Measurements from ENCODE around the gene ZNF653.
"Not testable (repeated sequence)": the region's sequence is repeated elsewhere in the genome, so short reads cannot be mapped to it uniquely, and the experiment has no call there.

ZNF653 gene

DNA sequence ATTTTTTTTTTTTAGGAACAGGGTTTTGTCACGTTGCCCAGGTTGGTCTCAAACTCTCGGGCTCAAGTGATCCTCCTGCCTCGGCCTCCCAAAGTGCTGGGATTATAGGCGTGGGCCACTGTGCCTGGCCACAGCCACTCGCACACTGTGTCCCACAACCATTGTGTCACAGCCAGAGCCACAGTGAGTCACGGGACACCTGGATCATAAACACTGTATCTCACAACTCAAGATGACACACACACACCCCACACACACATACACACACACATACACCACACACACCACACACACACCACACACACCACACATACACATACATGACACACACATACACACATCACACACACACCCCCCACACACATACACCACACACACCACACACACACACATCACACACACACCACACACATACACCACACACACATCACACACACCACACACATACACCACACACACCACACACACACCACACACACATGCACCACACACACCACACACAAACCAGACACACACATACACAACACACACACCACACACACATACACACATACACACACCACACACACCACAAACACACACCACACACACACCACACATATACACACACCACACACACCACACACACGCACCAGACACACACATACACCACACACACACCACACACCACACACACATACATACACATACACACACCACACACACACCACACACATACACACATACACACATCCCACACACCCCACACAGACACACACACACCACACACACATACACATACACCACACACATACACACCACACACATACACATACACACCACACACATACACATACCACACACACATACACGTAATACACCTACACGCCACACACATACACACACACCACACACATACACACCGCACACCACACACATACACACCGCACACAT is 41.0 kb downstream of the ZNF653 start:
- no peak overlapping the region for H3K4me3 ChIP-seq (ENCODE audit: extremely low read depth, insufficient read depth, low read length, poor library complexity, severe bottlenecking)
- no peaks in the 10 kb centered on the region for H3K9me3 ChIP-seq (ENCODE audit: control insufficient read depth, low read length)
- 84% methylated on average over 8 to 11 of the region's 11 CpGs for WGBS, 2 experiments (ENCODE audit: insufficient coverage in 2 of 2)
- no peak overlapping the region for H3K27ac ChIP-seq (ENCODE audit: low read depth, low read length, severe bottlenecking)
- H3K36me3 ChIP-seq (ENCODE audit: control insufficient read depth, insufficient read depth, low read length): no peaks in the 10 kb centered on the region
- no peaks in the 10 kb centered on the region for H3K4me1 ChIP-seq (ENCODE audit: control insufficient read depth, insufficient read depth, low read length, poor library complexity, severe bottlenecking)

DNA sequence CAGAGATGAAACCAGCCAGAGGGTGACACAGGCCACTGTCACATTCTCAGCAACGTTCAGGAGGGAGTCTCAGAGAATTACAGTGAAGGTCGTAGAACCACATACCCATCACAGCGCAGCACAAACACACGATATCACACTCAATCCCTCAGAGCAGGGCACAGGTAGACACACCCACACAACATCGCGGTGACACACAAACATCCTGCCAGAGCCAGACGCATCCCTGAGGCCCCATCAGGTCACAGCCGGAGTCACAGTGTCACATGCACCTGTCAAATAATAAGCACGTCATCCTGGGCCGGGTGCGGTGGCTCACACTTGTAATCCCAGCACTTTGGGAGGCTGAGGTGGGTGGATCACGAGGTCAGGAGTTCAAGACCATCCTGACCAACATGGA is 42.2 kb downstream of the ZNF653 start:
- Histone ChIP-seq H3K27ac (ENCODE audit: low read depth, low read length, severe bottlenecking) (no peak overlapping the region), H3K36me3 (ENCODE audit: control insufficient read depth, insufficient read depth, low read length) (no peaks in the 10 kb centered on the region), H3K4me3 (ENCODE audit: extremely low read depth, insufficient read depth, low read length, poor library complexity, severe bottlenecking) (no peak overlapping the region), H3K9me3 (ENCODE audit: control insufficient read depth, low read length) (no peaks in the 10 kb centered on the region), H3K4me1 (ENCODE audit: control insufficient read depth, insufficient read depth, low read length, poor library complexity, severe bottlenecking) (no peaks in the 10 kb centered on the region)
- 86 to 91% methylated on average over 11 to 12 of the region's 12 CpGs for WGBS, 2 experiments (ENCODE audit: insufficient coverage in 2 of 2)

GRCh38 chr19:11461453-11461852 is 44.2 kb downstream of the ZNF653 start:
- no peak overlapping the region for H3K4me3 ChIP-seq (ENCODE audit: extremely low read depth, insufficient read depth, low read length, poor library complexity, severe bottlenecking)
- H3K36me3 ChIP-seq (ENCODE audit: control insufficient read depth, insufficient read depth, low read length): no peaks in the 10 kb centered on the region
- no peaks in the 10 kb centered on the region for H3K4me1 ChIP-seq (ENCODE audit: control insufficient read depth, insufficient read depth, low read length, poor library complexity, severe bottlenecking)
- no peaks in the 10 kb centered on the region for H3K9me3 ChIP-seq (ENCODE audit: control insufficient read depth, low read length)
- 40 to 83% methylated on average over 1 of the region's 2 CpGs for WGBS, 2 experiments (ENCODE audit: insufficient coverage in 2 of 2)
- no peak overlapping the region for H3K27ac ChIP-seq (ENCODE audit: low read depth, low read length, severe bottlenecking)

DNA sequence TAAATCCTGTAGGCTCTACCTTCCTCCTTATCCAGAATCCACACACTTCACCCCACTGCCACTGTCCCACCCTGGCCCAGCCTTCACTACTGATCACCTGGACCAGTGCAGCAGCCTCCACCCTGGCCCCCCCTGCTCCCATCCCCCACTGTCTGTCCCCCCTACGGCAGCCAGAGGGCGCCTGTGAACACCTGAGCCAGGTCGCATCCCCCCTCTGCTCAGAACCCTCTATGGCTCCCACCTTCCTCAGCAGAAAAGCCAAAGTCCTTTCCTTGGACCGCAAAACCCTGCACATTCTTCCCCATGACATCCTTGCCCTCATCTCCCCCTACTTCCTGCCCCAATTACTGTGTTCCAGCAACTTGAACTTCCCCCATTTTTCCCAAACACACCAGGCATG is 45.4 kb downstream of the ZNF653 start:
- H3K27ac ChIP-seq (ENCODE audit: low read depth, low read length, severe bottlenecking): no peak overlapping the region
- no peaks in the 10 kb centered on the region for H3K4me1 ChIP-seq (ENCODE audit: control insufficient read depth, insufficient read depth, low read length, poor library complexity, severe bottlenecking)
- WGBS, 2 experiments (ENCODE audit: insufficient coverage in 2 of 2): 88 to 94% methylated on average over 2 of the region's 4 CpGs
- H3K9me3 ChIP-seq (ENCODE audit: control insufficient read depth, low read length): no peaks in the 10 kb centered on the region
- H3K36me3 ChIP-seq (ENCODE audit: control insufficient read depth, insufficient read depth, low read length): no peaks in the 10 kb centered on the region
- no peak overlapping the region for H3K4me3 ChIP-seq (ENCODE audit: extremely low read depth, insufficient read depth, low read length, poor library complexity, severe bottlenecking)

DNA sequence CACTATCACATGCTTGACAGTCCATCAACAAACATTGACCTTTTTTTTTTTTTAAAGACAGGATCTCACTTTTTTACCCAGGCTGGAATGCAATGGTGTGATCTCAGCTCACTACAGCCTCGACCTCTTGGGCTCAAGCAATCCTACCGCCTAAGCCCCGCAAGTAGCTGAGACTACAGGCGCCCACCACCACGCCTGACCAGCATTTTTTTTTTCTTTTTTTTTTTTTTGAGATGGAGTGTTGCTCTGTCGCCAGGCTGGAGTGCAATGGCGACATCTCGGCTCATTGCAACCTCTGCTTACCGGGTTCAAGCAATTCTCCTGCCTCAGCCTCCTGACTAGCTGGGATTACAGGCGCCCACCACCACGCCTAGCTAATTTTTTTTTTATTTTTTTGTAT is 46.7 kb downstream of the ZNF653 start:
- not testable (repeated sequence) for H3K4me3 ChIP-seq (ENCODE audit: extremely low read depth, insufficient read depth, low read length, poor library complexity, severe bottlenecking); H3K4me1 ChIP-seq (ENCODE audit: control insufficient read depth, insufficient read depth, low read length, poor library complexity, severe bottlenecking); H3K27ac ChIP-seq (ENCODE audit: low read depth, low read length, severe bottlenecking); H3K9me3 ChIP-seq (ENCODE audit: control insufficient read depth, low read length); H3K36me3 ChIP-seq (ENCODE audit: control insufficient read depth, insufficient read depth, low read length)
- 83% methylated on average over 2 to 7 of the region's 11 CpGs for WGBS, 2 experiments (ENCODE audit: insufficient coverage in 2 of 2)

- Histone ChIP-seq H3K36me3 (ENCODE audit: control insufficient read depth, insufficient read depth, low read length) (no peaks in the 10 kb centered on the region), H3K4me1 (ENCODE audit: control insufficient read depth, insufficient read depth, low read length, poor library complexity, severe bottlenecking) (no peaks in the 10 kb centered on the region)
- WGBS, 2 experiments (ENCODE audit: insufficient coverage in 2 of 2): 92 to 97% methylated on average over 18 to 19 of the region's 19 CpGs
Measured at GRCh38 chr19:11458236-11458900, 47.3 kb downstream of the ZNF653 start.

GRCh38 chr19:11457831-11458230 is 47.8 kb downstream of the ZNF653 start:
- no peak overlapping the region for H3K27ac ChIP-seq (ENCODE audit: low read depth, low read length, severe bottlenecking)
- no peak overlapping the region for H3K4me3 ChIP-seq (ENCODE audit: extremely low read depth, insufficient read depth, low read length, poor library complexity, severe bottlenecking)
- H3K9me3 ChIP-seq (ENCODE audit: control insufficient read depth, low read length): no peaks in the 10 kb centered on the region
- no peaks in the 10 kb centered on the region for H3K36me3 ChIP-seq (ENCODE audit: control insufficient read depth, insufficient read depth, low read length)
- no peaks in the 10 kb centered on the region for H3K4me1 ChIP-seq (ENCODE audit: control insufficient read depth, insufficient read depth, low read length, poor library complexity, severe bottlenecking)
- WGBS, 2 experiments (ENCODE audit: insufficient coverage in 2 of 2): 94% methylated on average over 19 to 20 of the region's 20 CpGs

More at GRCh38 chr19:11458236-11458900, 47.3 kb downstream of the ZNF653 start:
- Histone ChIP-seq H3K9me3 (ENCODE audit: control insufficient read depth, low read length) (no peaks in the 10 kb centered on the region), H3K27ac (ENCODE audit: low read depth, low read length, severe bottlenecking) (no peak overlapping the region), H3K4me3 (ENCODE audit: extremely low read depth, insufficient read depth, low read length, poor library complexity, severe bottlenecking) (no peak overlapping the region)

GRCh38 chr19:11457115-11457514 is 48.5 kb downstream of the ZNF653 start:
- no peak overlapping the region for H3K27ac ChIP-seq (ENCODE audit: low read depth, low read length, severe bottlenecking)
- H3K4me1 ChIP-seq (ENCODE audit: control insufficient read depth, insufficient read depth, low read length, poor library complexity, severe bottlenecking): no peaks in the 10 kb centered on the region
- H3K9me3 ChIP-seq (ENCODE audit: control insufficient read depth, low read length): no peaks in the 10 kb centered on the region
- no peak overlapping the region for H3K4me3 ChIP-seq (ENCODE audit: extremely low read depth, insufficient read depth, low read length, poor library complexity, severe bottlenecking)
- no peaks in the 10 kb centered on the region for H3K36me3 ChIP-seq (ENCODE audit: control insufficient read depth, insufficient read depth, low read length)
- WGBS, 2 experiments (ENCODE audit: insufficient coverage in 2 of 2): 33 to 42% methylated on average over 6 to 7 of the region's 18 CpGs

GRCh38 chr19:11456659-11457058 is 49.0 kb downstream of the ZNF653 start:
- 85 to 92% methylated on average over 7 of the region's 7 CpGs for WGBS, 2 experiments (ENCODE audit: insufficient coverage in 2 of 2)
- no peaks in the 10 kb centered on the region for H3K4me1 ChIP-seq (ENCODE audit: control insufficient read depth, insufficient read depth, low read length, poor library complexity, severe bottlenecking)
- no peaks in the 10 kb centered on the region for H3K36me3 ChIP-seq (ENCODE audit: control insufficient read depth, insufficient read depth, low read length)
- H3K4me3 ChIP-seq (ENCODE audit: extremely low read depth, insufficient read depth, low read length, poor library complexity, severe bottlenecking): no peak overlapping the region
- no peak overlapping the region for H3K27ac ChIP-seq (ENCODE audit: low read depth, low read length, severe bottlenecking)
- no peaks in the 10 kb centered on the region for H3K9me3 ChIP-seq (ENCODE audit: control insufficient read depth, low read length)

- not testable (repeated sequence) for H3K27ac ChIP-seq (ENCODE audit: low read depth, low read length, severe bottlenecking); H3K4me3 ChIP-seq (ENCODE audit: extremely low read depth, insufficient read depth, low read length, poor library complexity, severe bottlenecking); H3K9me3 ChIP-seq (ENCODE audit: control insufficient read depth, low read length); H3K4me1 ChIP-seq (ENCODE audit: control insufficient read depth, insufficient read depth, low read length, poor library complexity, severe bottlenecking)
- peaks cover 11% of the 10 kb centered on the region for H3K36me3 ChIP-seq (ENCODE audit: control insufficient read depth, insufficient read depth, low read length)
- 89 to 98% methylated on average over 6 to 8 of the region's 9 CpGs for WGBS, 2 experiments (ENCODE audit: insufficient coverage in 2 of 2)
Measured at GRCh38 chr19:11455233-11455554, 50.4 kb downstream of the ZNF653 start.
